ENCODE measurements around the gene ZFP69B.

- TF ChIP-seq POLR2AphosphoS5 (IDR thresholded peaks at IDR 0.05) (no peak), CTCF (IDR thresholded peaks at IDR 0.05) (no peak), POLR2A (IDR thresholded peaks at IDR 0.05) (no peak)
Observed at GRCh38 chr1:40454873-40455272, 4.6 kb downstream of the ZFP69B start.

Measured in transverse colon (tissue), 4 donors.